ENCODE results near the gene SPHKAP. TPM values are rescaled to one million over a fixed set of nuclear protein-coding genes. Genes with fewer than 3 reads are reported as not detected.

The SPHKAP gene
- total RNA-seq, 2 experiments from 2014 or later: not detected

GRCh38 chr2:228017784-228018183 is 163.7 kb downstream of the SPHKAP start:
- peaks cover 5% of the 10 kb centered on the region for H3K9me3 Mint-ChIP-seq
- H3K4me3 Mint-ChIP-seq: no peak overlapping the region
- ChIA-PET POLR2A (no interaction called here), CTCF (no interaction called here)
- Histone ChIP-seq H3K9me3 (ENCODE audit: control insufficient read depth in 1 of 2, insufficient read depth in 1 of 2, low read length in 2 of 2) (peaks cover 0 to 18% of the 10 kb centered on the region in 2 experiments), H3K27ac (ENCODE audit: low read depth in 1 of 2, low read length in 2 of 2) (no peak overlapping the region), H3K36me3 (ENCODE audit: insufficient read depth, low read length) (no peaks in the 10 kb centered on the region), H3K4me3 (ENCODE audit: low read length) (no peak overlapping the region), H3K27me3 (ENCODE audit: control insufficient read depth in 1 of 2, insufficient read depth in 2 of 2, low read length in 2 of 2) (no peaks in the 10 kb centered on the region), H3K4me1 (ENCODE audit: insufficient read depth, low read length) (no peaks in the 10 kb centered on the region)
- no peaks in the 10 kb centered on the region for H3K4me1 Mint-ChIP-seq (ENCODE audit: low read depth)
- TF ChIP-seq CTCF (IDR thresholded peaks at IDR 0.05): no peak
- intact Hi-C loops (cut with DNase I, micrococcal nuclease): no loop called here
- no peak for DNase-seq
- no peaks in the 10 kb centered on the region for H3K27me3 Mint-ChIP-seq
- no peaks in the 10 kb centered on the region for H3K36me3 Mint-ChIP-seq (ENCODE audit: low read depth)
- no peak overlapping the region for H3K27ac Mint-ChIP-seq
- no peak for ATAC-seq (ENCODE audit: poor library complexity)

GRCh38 chr2:228016402-228016801 is 165.1 kb downstream of the SPHKAP start:
- Histone ChIP-seq H3K27me3 (ENCODE audit: control insufficient read depth in 1 of 2, insufficient read depth in 2 of 2, low read length in 2 of 2) (no peaks in the 10 kb centered on the region), H3K36me3 (ENCODE audit: insufficient read depth, low read length) (no peaks in the 10 kb centered on the region), H3K4me1 (ENCODE audit: insufficient read depth, low read length) (no peaks in the 10 kb centered on the region), H3K4me3 (ENCODE audit: low read length) (no peak overlapping the region), H3K9me3 (ENCODE audit: control insufficient read depth in 1 of 2, insufficient read depth in 1 of 2, low read length in 2 of 2) (peaks cover 0 to 21% of the 10 kb centered on the region in 2 experiments), H3K27ac (ENCODE audit: low read depth in 1 of 2, low read length in 2 of 2) (no peak overlapping the region)
- Mint-ChIP-seq H3K27me3 (no peaks in the 10 kb centered on the region), H3K4me1 (ENCODE audit: low read depth) (no peaks in the 10 kb centered on the region), H3K4me3 (no peak overlapping the region), H3K27ac (no peak overlapping the region), H3K36me3 (ENCODE audit: low read depth) (no peaks in the 10 kb centered on the region), H3K9me3 (peaks cover 7% of the 10 kb centered on the region)
- ChIA-PET POLR2A (no interaction called here), CTCF (no interaction called here)
- ATAC-seq (ENCODE audit: poor library complexity) (no peak), DNase-seq (no peak)
- intact Hi-C loops (cut with DNase I, micrococcal nuclease): no loop called here
- no peak for TF ChIP-seq CTCF (IDR thresholded peaks at IDR 0.05)

- Mint-ChIP-seq H3K4me1 (ENCODE audit: low read depth) (no peaks in the 10 kb centered on the region), H3K4me3 (no peak overlapping the region), H3K9me3 (peaks cover 7% of the 10 kb centered on the region), H3K27me3 (no peaks in the 10 kb centered on the region), H3K27ac (no peak overlapping the region), H3K36me3 (ENCODE audit: low read depth) (no peaks in the 10 kb centered on the region)
- Histone ChIP-seq H3K4me1 (ENCODE audit: insufficient read depth, low read length) (no peaks in the 10 kb centered on the region), H3K27me3 (ENCODE audit: control insufficient read depth in 1 of 2, insufficient read depth in 2 of 2, low read length in 2 of 2) (no peaks in the 10 kb centered on the region), H3K4me3 (ENCODE audit: low read length) (no peak overlapping the region), H3K27ac (ENCODE audit: low read depth in 1 of 2, low read length in 2 of 2) (no peak overlapping the region), H3K36me3 (ENCODE audit: insufficient read depth, low read length) (no peaks in the 10 kb centered on the region), H3K9me3 (ENCODE audit: control insufficient read depth in 1 of 2, insufficient read depth in 1 of 2, low read length in 2 of 2) (peaks cover 0 to 21% of the 10 kb centered on the region in 2 experiments)
- intact Hi-C loops (cut with DNase I, micrococcal nuclease): no loop called here
- ChIA-PET POLR2A (no interaction called here), CTCF (no interaction called here)
- TF ChIP-seq CTCF (IDR thresholded peaks at IDR 0.05): no peak
- ATAC-seq (ENCODE audit: poor library complexity) (no peak), DNase-seq (no peak)
These were observed 165.7 kb downstream of the SPHKAP start for GRCh38 chr2:228015741-228016140.
